HG03196 (cell line): Measurements from ENCODE around the gene ADAMTSL2.

Source experiments
- ATAC-seq: cut with Tn5 transposase; IDR thresholded peaks from one replicate; pipeline ENCODE4 v1.9.1; 2021; ENCODE audit not compliant: unreplicated experiment

ADAMTSL2 gene

DNA sequence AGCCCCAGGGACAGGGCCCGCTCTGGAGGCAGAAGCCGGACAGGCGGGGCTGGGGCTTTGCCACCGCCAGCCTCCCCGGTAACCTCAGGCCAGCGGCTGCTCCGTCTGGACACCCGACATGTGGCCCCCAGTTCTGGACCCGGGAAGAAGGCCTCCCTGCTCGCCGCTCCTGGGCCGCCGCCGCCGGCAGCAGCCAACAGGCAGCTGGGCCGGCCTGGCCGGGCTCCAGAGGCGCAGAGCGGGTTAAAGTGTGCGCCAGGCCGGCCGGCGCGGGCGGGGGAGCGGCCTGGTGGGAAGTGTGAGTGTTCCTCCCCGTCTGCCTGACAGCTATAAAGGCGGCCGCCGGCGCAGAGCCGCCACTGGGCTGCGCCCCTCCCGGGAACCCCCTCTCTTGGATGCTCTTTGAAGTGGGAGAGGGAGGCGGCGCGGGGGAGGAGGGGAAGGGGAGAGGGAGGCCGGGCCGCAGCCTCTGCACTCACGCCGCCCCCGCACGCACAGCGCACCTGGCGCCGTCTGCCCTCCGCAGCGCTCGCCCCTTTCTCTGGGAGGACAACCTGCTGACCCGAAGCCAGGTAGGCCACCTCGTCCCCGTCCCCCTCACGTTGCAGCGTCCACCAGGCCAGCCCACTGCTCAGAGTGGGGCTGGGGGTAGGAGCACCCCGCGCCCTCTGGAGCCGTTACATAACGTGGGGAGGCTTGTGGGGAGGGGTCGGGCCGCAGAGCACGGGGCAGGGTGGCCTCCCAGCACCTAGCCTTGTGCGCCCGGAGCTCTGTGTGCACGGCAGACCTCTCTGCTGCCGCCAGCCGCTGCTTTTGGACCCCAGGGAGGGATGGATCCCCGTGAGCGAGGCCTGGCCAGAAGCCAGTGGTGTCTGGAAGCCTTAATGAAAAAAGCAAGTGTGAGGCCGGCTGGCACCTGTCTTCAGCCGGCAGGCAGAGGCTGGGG is at the start of gene ADAMTSL2:
ADAMTSL2 (plus strand) TSS at position 359 of the 946 bp plus-strand sequence. CDS start 2,009 bp downstream, outside the sequence.
- ATAC-seq, result no peak

DNA sequence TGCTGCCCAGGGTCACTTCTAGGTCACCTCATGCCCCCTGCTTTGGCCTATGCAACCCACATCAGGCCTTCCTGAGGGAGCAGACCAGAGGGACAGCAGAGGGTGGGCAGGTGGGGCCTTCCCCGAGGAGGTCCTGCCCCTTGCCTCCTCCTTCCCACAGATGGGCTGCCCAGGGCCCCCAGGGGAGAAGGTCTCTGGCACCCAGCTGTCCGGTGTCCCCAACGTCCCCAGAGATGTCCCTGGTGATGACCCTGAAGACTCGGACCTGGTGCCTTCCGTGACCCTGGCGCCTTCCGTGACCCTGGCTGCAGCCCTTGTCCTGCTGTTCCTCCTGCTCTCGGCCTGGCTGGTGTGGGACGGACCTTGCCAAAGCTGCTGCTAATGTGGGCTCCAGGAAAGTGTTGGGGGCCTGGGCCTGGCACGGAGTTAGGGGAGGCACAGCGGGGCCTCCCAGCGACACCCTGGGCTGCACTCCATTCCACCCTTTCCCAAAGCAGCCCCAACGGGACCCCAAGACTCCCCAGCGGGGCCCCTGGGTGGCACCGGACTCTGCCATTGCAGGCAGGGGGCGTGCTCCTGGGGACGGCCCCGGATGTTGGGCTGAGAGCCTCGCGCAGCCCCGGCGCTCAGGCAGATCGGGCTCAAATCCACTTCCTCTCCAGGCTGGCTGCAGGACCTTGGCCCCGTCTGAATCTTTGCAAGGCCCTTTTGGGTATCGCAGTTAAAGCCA is 48.8 kb upstream of the ADAMTSL2 start:
- ATAC-seq, result no peak

DNA sequence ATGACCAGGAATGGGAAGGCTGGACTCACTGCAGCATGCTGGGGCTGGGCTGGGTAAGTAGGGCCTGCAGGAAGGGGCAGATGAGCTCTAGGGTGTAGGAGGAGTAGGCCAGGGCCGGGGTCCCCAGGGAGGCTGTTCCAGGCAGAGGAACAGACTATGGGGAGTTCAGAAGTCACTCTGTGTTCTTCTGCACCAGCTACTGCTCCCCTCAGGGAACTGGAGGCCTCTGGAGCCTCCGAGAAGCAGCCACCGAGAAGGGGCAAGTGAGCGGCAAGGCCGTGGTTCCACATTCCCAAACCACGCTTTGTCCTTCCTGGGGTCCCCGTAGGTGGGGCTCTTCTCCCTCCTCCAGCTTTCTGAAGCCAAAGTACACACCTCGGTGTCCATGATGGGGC is 47.2 kb upstream of the ADAMTSL2 start:
- ATAC-seq, result no peak

GRCh38 chr9:133488686-133489252 is 45.7 kb upstream of the ADAMTSL2 start:
- no peak for ATAC-seq

GRCh38 chr9:133489253-133490190 is 45.0 kb upstream of the ADAMTSL2 start:
- no peak for ATAC-seq

GRCh38 chr9:133490201-133490681 is 44.3 kb upstream of the ADAMTSL2 start:
- ATAC-seq, result no peak

GRCh38 chr9:133490865-133491655 is 43.4 kb upstream of the ADAMTSL2 start:
- no peak for ATAC-seq

DNA sequence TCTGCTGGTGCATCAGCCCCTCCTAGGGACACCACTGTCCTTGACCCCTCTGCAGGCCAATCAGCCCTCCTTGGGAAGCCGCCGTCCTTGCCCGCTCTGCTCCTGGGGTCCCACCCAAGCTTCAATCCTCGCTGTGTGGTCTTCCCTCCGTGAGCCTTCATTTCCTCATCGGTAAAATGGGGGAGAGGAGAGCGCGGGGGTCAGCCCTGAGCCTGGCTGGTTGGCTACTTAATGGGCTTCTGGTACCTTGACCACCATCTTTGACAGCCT is 42.9 kb upstream of the ADAMTSL2 start:
- no peak for ATAC-seq

- no peak for ATAC-seq
Observed at GRCh38 chr9:133492061-133493021, 42.2 kb upstream of the ADAMTSL2 start.

- no peak for ATAC-seq
Observed at GRCh38 chr9:133493428-133493827, 41.1 kb upstream of the ADAMTSL2 start.

DNA sequence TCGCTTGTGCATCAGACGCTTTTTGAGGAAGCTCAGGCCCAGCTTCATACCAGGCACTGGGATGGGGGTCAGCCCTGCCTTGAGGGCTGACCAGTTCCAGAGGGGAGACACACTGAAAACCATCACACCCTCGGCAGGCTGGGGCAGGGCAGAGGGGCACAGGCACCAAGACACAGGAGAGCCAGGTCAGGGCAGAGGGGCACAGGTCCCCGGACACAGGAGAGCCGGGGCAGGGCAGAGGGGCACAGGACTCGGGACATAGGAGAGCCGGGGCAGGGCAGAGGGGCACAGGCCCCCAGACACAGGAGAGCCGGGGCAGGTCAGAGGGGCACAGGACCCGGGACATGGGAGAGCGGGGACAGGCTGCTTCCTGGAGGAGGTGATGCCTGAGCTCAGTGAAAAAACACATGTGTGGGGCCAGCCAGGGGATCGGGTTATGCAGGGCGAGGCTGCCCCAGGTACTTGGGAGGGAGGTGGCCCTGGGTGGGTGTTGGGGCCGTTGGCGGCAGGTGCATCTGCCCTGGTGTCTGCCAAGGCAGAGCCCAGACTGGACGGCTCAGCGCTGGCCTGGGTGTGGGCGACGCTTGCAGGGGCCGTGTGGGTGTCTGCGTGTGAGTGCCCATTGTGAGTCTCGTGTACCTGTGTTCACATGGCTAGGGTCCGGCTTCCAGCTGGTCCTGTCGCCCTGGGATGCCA is 40.5 kb upstream of the ADAMTSL2 start:
- ATAC-seq, result no peak

GRCh38 chr9:133494636-133495326 is 39.7 kb upstream of the ADAMTSL2 start:
- ATAC-seq, result no peak

DNA sequence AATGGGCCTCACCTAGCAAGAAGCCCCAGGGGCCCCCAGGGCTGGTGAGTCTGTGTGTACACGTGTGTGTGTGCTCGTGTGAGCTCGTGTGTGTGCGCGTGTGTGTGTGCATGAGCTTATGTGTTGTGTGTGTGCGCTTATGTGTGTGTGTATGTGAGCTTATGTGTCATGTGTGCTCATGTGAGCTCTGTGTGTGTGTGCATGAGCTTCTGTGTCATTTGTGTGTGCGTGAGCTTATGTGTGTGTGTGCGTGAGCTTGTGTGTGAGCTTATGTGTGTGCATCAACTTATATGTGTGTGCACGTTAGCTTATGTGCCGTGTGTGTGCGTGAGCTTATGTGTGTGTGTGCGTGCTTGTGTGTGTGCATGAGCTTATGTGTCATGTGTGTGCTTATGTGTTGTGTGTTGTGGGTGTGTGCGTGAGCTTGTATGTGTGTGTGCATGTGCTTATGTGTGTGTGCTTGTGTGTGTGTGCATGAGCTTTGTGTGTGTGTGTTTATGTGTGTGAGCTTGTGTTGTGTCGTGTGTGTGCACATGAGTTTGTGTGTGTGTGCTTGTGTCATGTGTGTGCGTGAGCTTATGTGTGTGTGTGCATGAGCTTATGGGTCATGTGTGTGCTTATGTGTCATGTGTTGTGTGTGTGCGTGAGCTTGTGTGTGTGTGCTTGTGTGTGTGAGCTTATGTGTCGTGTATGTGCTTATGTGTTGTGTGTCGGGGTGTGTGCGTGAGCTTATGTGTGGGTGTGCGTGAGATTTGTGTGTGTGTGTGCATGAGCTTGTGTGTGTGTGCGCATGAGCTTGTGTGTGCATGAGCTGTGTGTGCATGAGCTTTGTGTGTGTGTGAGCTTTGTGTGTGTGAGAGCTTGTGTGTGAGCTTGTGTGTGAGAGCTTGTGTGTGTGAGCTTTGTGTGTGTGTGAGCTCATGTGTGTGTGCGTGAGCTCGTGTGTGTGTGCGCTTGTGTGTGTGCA is 38.9 kb upstream of the ADAMTSL2 start:
- ATAC-seq, result no peak

- no peak for ATAC-seq
Observed at GRCh38 chr9:133496861-133497842, 37.4 kb upstream of the ADAMTSL2 start.
